Progenitor cell of endocrine pancreas (in vitro differentiated cells): ENCODE data around the gene MAL. TPM values are rescaled to one million over a fixed set of nuclear protein-coding genes. Genes with fewer than 3 reads are reported as not detected.

Experiments
- DNase-seq: peaks from one replicate; pipeline ENCODE4 v3.0.0; 2021; ENCODE audit warnings: low spot score; ENCODE audit not compliant: unreplicated experiment
- H3K27ac Mint-ChIP-seq: 2 replicates; pipeline ENCODE4 v1.8.0; 2021; ENCODE audit warnings: mild to moderate bottlenecking, moderate library complexity, mixed read lengths
- H3K27me3 Mint-ChIP-seq: 2 replicates; pipeline ENCODE4 v1.8.0; 2021; ENCODE audit warnings: mixed read lengths
- H3K36me3 Mint-ChIP-seq: 2 replicates; pipeline ENCODE4 v1.8.0; 2022; ENCODE audit warnings: mixed read lengths; ENCODE audit not compliant: insufficient read depth
- H3K4me1 Mint-ChIP-seq: 2 replicates; pipeline ENCODE4 v1.8.0; 2021; ENCODE audit warnings: low read depth, mixed read lengths
- H3K4me3 Mint-ChIP-seq: 2 replicates; pipeline ENCODE4 v1.8.0; 2021; ENCODE audit warnings: low read depth, mild to moderate bottlenecking, moderate library complexity, mixed read lengths
- H3K9me3 Mint-ChIP-seq: 2 replicates; pipeline ENCODE4 v1.8.0; 2021; ENCODE audit warnings: low read depth, mixed read lengths
- CTCF ChIP-seq: fragments of 200-600 bp; sonication (generic); IDR thresholded peaks from one replicate; pipeline ENCODE4 v1.5.0; 2021; ENCODE audit warnings: antibody characterized with exemption, mild to moderate bottlenecking; ENCODE audit not compliant: unreplicated experiment
- total RNA-seq: library from RNA; stranded (reverse); gene quantifications from 2 replicates; pipeline ENCODE4 v1.2.1, GENCODE V29; 2021

The MAL gene
- total RNA-seq, 1 donor from 2014 or later = not detected

- H3K27me3 Mint-ChIP-seq = peaks cover 33% of the 10 kb centered on the region
- H3K4me3 Mint-ChIP-seq = no peak overlapping the region
- H3K27ac Mint-ChIP-seq = no peak overlapping the region
- H3K36me3 Mint-ChIP-seq = no peaks in the 10 kb centered on the region
- TF ChIP-seq CTCF = no peak
- H3K4me1 Mint-ChIP-seq = no peaks in the 10 kb centered on the region
- H3K9me3 Mint-ChIP-seq = no peaks in the 10 kb centered on the region
- no peak for DNase-seq
Measured at GRCh38 chr2:95047629-95048510, 22.4 kb downstream of the MAL start.

GRCh38 chr2:95048825-95049682 lies 23.5 kb downstream of the MAL start:
- no peak for TF ChIP-seq CTCF
- peak overlapping the region; percentile 76 for H3K27ac Mint-ChIP-seq
- H3K27me3 Mint-ChIP-seq = peaks cover 31% of the 10 kb centered on the region
- no peak for DNase-seq
- no peaks in the 10 kb centered on the region for H3K9me3 Mint-ChIP-seq
- H3K36me3 Mint-ChIP-seq = no peaks in the 10 kb centered on the region
- no peak overlapping the region for H3K4me3 Mint-ChIP-seq
- H3K4me1 Mint-ChIP-seq = peaks cover 2% of the 10 kb centered on the region

GRCh38 chr2:95049683-95049955 lies 24.1 kb downstream of the MAL start:
- H3K4me1 Mint-ChIP-seq = peaks cover 2% of the 10 kb centered on the region
- H3K27me3 Mint-ChIP-seq = peaks cover 32% of the 10 kb centered on the region
- TF ChIP-seq CTCF = no peak
- H3K4me3 Mint-ChIP-seq = no peak overlapping the region
- DNase-seq = no peak
- H3K36me3 Mint-ChIP-seq = no peaks in the 10 kb centered on the region
- H3K9me3 Mint-ChIP-seq = no peaks in the 10 kb centered on the region
- H3K27ac Mint-ChIP-seq = no peak overlapping the region

- DNase-seq = no peak
- H3K9me3 Mint-ChIP-seq = no peaks in the 10 kb centered on the region
- H3K36me3 Mint-ChIP-seq = no peaks in the 10 kb centered on the region
- H3K4me3 Mint-ChIP-seq = no peak overlapping the region
- H3K27ac Mint-ChIP-seq = no peak overlapping the region
- H3K4me1 Mint-ChIP-seq = peaks cover 2% of the 10 kb centered on the region
- H3K27me3 Mint-ChIP-seq = peaks cover 34% of the 10 kb centered on the region
- TF ChIP-seq CTCF = no peak
Measured at GRCh38 chr2:95049961-95050360, 24.5 kb downstream of the MAL start.

- Mint-ChIP-seq H3K27ac (no peak overlapping the region), H3K4me3 (no peak overlapping the region), H3K4me1 (peaks cover 2% of the 10 kb centered on the region), H3K27me3 (peaks cover 39% of the 10 kb centered on the region), H3K36me3 (no peaks in the 10 kb centered on the region), H3K9me3 (no peaks in the 10 kb centered on the region)
- no peak for TF ChIP-seq CTCF
- no peak for DNase-seq
Measured at GRCh38 chr2:95050385-95051300, 25.1 kb downstream of the MAL start.
